GM19372 (cell line): ENCODE results near the gene CDH23.
A peak's percentile ranks its signal among the peaks of the same experiment; 100 is the strongest.

Experiments
- ATAC-seq: cut with Tn5 transposase; IDR thresholded peaks from one replicate; pipeline ENCODE4 v1.9.1; 2021; ENCODE audit warnings: mild to moderate bottlenecking, low read depth, moderate library complexity; ENCODE audit not compliant: unreplicated experiment

The CDH23 gene

DNA sequence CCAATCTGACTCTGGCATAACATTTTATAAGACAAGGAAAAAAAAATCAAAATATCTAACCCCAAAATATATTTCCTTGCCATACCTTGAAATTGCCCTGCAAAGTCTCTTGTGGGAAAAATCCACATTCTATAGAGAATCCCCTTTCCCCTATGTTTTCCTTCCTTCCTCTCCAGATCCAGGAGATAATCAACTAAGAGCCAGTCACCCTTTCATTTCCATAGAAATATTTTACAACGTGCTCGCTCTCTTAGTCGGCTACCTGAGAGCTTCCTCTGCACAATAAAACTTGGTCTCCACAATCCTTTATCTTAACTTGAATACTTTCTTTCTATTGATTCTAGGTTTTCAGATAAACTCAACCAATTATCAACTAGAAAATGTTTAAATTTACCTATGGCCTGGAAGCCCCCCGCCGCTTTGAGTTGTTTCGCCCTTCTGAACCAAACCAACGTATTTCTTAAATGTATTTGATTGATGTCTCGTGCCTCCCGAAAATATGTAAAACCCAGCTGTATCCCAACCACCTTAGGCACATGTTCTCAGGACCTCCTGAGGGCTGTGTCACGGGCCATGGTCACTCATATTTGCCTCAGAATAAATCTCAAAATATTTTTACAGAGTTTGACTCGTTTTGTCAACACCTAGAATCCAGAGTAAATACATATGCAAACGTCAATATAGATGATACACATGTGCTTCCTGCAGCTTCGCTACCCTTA, 453.5 kb downstream of the CDH23 start:
- no peak for ATAC-seq

DNA sequence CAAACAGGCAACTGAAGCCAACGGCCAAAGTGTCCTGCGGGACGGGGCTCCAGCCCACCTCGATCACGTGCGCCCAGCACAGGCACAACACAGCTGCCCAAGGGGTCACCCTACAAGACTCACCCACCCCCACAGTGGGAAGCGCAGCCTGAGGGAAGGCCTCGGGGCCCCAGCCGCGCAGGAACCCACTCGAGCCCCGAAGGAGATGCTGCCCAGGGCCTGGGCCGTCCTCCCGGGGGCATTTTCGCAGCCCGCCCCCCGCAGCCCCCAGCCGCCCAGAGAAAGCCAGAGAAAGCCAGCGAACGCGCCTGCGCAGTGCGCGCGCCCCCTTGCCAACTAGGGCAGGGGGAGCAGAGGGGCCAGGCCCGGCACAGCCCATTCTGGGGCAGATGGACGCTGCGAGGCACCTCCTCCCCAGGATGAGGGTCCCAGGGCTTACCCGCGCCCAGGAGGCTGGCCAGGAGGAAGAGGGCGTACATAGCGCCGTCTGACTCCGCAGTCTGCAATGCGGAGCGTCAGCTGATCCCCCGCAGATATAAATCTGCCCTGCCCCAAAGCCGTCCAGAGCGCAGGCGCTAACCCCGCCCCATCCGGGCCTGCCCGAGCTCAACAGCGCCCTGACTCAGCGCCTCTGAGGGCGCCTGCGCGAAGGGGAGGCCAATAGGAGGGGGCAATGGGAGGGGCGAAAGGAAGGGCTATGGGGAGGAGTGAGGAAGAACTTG, 454.2 kb downstream of the CDH23 start, which contains the start of gene PSAP:
Gene PSAP, minus strand, starts transcription at position 509 of the 722 bp plus-strand sequence. Its CDS starts 30 bp downstream, at position 479.
- peak; percentile 93 for ATAC-seq

DNA sequence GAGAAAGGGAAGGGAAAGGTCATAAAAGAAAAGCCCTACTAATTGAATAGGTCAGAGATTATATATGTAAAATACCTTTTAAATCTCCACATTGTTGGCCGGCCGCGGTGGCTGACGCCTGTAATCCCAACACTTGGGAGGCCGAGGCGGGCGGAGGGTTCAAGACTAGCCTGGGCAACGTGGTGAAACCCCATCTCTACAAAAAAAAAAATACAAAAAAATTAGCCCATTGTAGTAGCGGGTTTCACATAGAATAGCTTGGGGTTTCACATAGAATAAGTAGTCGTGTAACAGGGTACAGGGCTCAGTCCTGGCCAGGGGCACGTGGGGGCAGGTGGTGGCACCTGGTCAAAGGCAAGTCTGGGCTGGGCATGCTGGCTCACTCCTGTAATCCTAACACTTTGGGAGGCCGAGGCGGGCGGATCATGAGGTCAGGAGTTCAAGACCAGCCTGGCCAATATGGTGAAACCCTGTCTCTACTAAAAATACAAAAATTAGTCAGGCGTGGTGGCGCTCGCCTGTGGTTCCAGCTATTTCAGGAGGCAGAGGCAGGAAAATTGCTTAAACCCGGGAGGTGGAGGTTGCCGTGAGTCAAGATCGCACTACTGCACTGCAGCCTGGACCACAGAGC, 454.9 kb downstream of the CDH23 start:
- ATAC-seq, result peak; percentile 18

GRCh38 chr10:71852355-71852937, 455.7 kb downstream of the CDH23 start:
- ATAC-seq, result no peak

GRCh38 chr10:71854031-71854430, 457.3 kb downstream of the CDH23 start:
- no peak for ATAC-seq

GRCh38 chr10:71856619-71857018, 459.9 kb downstream of the CDH23 start:
- ATAC-seq, result no peak

DNA sequence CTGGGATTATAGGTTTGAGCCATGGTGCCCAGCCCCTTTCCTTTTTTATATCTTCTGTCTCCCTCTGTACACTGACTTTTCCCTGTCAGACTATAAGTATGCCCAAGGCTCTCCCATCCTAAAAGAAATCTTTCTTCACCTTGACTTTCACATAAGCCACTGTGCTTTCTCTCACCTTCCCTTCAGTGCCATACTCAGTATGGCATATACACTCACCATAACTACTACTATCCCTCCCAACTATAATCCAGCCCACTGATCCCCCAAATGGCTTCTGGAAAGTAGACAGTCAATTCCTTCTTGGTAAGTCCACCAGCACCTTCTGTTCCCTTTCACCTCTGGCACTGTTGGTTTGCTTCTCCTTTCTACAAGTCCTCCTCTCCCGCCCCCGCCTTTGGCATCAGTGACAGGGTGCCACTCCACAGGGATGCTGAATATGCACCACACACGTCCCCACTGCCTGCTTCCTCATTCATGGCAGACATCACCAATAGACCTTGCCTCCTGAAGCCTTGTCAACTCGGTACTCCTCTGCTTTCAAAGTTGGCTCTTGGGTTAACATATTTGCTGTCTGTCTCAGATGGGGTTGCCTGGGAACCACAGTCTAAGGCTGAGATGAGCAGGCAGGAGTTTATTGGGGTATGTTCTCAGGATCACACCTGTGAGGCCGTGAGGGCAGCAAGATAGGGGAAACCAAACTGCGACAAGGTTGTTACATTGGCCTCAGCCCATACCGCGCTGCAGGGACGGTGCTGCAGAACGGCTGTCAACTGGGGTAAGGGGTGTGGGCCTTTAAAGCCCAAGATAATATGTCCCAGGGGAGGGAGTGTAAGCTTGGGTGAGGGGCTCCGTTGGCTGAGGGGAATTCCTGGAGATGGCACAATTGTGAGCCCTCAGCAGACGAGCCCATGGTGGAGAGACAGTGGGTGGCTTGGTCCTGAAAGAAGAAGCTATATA, 461.5 kb downstream of the CDH23 start:
- no peak for ATAC-seq

GRCh38 chr10:71860243-71861029, 463.7 kb downstream of the CDH23 start:
- ATAC-seq, result no peak

DNA sequence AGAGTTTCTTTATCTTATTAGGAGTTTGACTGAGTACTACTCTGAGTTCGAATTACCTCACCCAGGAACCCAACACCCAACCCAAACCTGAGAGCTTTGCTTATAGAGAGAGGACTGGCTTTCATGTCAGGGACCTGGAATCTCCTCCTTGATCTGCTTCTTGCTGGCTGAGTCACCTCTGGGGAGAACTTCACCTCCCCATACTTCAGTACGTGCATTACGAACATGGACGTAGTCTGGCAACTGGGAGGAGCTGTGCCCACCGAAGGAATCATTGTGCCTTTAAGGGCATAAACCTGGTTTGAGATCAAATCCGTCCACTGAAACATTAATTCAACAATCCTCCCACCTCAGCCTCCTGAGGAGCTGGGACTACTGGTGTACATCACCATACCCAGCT, 466.5 kb downstream of the CDH23 start:
- no peak for ATAC-seq

- ATAC-seq, result no peak
Observed at GRCh38 chr10:71864911-71865361, 468.2 kb downstream of the CDH23 start.
